ENCODE data around the gene ZNF804A.

GRCh38 chr2:184683911-184684310, 85.6 kb downstream of the ZNF804A start:
- TF ChIP-seq CEBPB (IDR thresholded peaks at IDR 0.05; ENCODE audit: low read depth, low read length) = no peak
- TF ChIP-seq, protein P1, sequence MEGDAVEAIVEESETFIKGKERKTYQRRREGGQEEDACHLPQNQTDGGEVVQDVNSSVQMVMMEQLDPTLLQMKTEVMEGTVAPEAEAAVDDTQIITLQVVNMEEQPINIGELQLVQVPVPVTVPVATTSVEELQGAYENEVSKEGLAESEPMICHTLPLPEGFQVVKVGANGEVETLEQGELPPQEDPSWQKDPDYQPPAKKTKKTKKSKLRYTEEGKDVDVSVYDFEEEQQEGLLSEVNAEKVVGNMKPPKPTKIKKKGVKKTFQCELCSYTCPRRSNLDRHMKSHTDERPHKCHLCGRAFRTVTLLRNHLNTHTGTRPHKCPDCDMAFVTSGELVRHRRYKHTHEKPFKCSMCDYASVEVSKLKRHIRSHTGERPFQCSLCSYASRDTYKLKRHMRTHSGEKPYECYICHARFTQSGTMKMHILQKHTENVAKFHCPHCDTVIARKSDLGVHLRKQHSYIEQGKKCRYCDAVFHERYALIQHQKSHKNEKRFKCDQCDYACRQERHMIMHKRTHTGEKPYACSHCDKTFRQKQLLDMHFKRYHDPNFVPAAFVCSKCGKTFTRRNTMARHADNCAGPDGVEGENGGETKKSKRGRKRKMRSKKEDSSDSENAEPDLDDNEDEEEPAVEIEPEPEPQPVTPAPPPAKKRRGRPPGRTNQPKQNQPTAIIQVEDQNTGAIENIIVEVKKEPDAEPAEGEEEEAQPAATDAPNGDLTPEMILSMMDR (conservative IDR thresholded peaks at IDR 0.05; ENCODE audit: low read depth, low read length) = no peak
- no peak for TF ChIP-seq POLR2A (IDR thresholded peaks at IDR 0.05; ENCODE audit: low read depth, low read length)
- TF ChIP-seq BHLHE40 (IDR thresholded peaks at IDR 0.05; ENCODE audit: low read depth, low read length) = no peak
- no peak for TF ChIP-seq RAD21 (IDR thresholded peaks at IDR 0.05; ENCODE audit: low read length)
- TF ChIP-seq CHD1 (IDR thresholded peaks at IDR 0.05; ENCODE audit: low read depth, low read length) = no peak
- TF ChIP-seq RCOR1 (IDR thresholded peaks at IDR 0.05; ENCODE audit: insufficient replicate concordance, low read length) = no peak
- TF ChIP-seq MAFK (IDR thresholded peaks at IDR 0.05; ENCODE audit: low read depth, low read length) = no peak
- TF ChIP-seq, protein P2, sequence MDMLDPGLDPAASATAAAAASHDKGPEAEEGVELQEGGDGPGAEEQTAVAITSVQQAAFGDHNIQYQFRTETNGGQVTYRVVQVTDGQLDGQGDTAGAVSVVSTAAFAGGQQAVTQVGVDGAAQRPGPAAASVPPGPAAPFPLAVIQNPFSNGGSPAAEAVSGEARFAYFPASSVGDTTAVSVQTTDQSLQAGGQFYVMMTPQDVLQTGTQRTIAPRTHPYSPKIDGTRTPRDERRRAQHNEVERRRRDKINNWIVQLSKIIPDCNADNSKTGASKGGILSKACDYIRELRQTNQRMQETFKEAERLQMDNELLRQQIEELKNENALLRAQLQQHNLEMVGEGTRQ (IDR thresholded peaks at IDR 0.05; ENCODE audit: low read depth, low read length) = no peak
- TF ChIP-seq ELK1 (IDR thresholded peaks at IDR 0.05; ENCODE audit: borderline replicate concordance, low read depth, low read length) = no peak
